ENCODE measurements around the gene PRPSAP1.

The PRPSAP1 gene

DNA sequence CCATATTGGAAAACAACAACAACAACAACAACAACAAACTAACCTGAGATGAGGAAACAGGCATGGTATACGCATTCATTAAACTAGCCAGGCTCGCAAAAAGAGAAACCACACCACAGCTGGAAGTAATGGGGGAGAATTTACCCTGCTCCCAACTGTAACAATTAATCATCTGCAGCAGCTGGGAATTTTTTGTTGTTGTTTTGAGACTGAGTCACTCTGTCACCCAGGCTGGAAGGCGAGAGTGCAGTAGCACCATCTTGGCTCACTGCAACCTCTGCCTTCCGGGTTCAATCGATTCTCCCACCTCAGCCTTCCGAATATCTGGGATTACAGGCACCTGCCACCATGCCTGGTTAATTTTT, 16.3 kb downstream of the PRPSAP1 start:
- no peaks in the 10 kb centered on the region for H3K9me3 ChIP-seq (ENCODE audit: control insufficient read depth in 2 of 2, low read length in 2 of 2)
- no peak overlapping the region for H3K9ac ChIP-seq (ENCODE audit: low read length in 2 of 2)

DNA sequence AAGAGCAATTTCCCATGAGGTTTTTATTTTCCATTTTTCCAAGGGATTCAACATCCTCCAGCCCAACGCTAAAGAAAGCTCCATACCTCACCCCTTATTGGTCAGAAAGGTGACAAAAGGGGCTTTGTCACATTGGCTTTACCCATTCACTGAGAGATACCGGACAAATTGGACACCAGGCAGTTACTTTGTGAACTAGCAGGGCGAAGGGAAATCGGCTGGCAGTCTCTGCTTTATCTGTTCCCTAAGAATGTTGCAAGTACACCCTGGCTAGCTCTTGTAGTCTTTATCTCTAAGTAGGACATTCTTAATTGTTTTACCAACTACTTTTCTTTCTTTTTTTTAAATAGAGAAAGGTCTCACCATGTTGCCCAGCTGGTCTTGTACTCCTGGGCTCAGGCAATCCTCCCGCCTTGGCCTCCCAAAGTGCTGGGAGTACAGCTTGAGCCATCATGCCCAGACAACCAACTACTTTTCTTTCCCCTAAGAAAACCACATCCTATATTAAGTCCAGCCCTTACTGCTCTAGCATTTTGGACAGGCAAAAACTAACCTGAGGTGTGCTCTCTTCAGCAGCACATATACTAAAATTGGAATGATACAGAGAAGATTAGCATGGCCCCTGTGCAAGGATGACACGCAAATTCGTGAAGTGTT, 16.8 kb downstream of the PRPSAP1 start:
- H3K27ac ChIP-seq (ENCODE audit: low read length) = no peak overlapping the region
- no peaks in the 10 kb centered on the region for H3K27me3 ChIP-seq (ENCODE audit: control insufficient read depth in 1 of 2, insufficient read depth in 2 of 2, low read length in 2 of 2)
- H3K9me3 ChIP-seq (ENCODE audit: control insufficient read depth in 2 of 2, low read length in 2 of 2) = no peaks in the 10 kb centered on the region
- no peaks in the 10 kb centered on the region for H3K4me1 ChIP-seq (ENCODE audit: control insufficient read depth, insufficient read depth, low read length)
- no peak overlapping the region for H3K4me3 ChIP-seq (ENCODE audit: low read length in 2 of 2)
- peaks cover 3 to 9% of the 10 kb centered on the region in 2 donors for H3K36me3 ChIP-seq (ENCODE audit: control insufficient read depth in 2 of 2, insufficient read depth in 2 of 2, low read length in 2 of 2)
- H3K9ac ChIP-seq (ENCODE audit: low read length in 2 of 2) = no peak overlapping the region

More for the DNA sequence above, 16.3 kb downstream of the PRPSAP1 start:
- no peaks in the 10 kb centered on the region for H3K4me1 ChIP-seq (ENCODE audit: control insufficient read depth, insufficient read depth, low read length)
- H3K4me3 ChIP-seq (ENCODE audit: low read length in 2 of 2) = no peak overlapping the region
- H3K27ac ChIP-seq (ENCODE audit: low read length) = no peak overlapping the region
- peaks cover 4 to 9% of the 10 kb centered on the region in 2 donors for H3K36me3 ChIP-seq (ENCODE audit: control insufficient read depth in 2 of 2, insufficient read depth in 2 of 2, low read length in 2 of 2)
- no peaks in the 10 kb centered on the region for H3K27me3 ChIP-seq (ENCODE audit: control insufficient read depth in 1 of 2, insufficient read depth in 2 of 2, low read length in 2 of 2)

DNA sequence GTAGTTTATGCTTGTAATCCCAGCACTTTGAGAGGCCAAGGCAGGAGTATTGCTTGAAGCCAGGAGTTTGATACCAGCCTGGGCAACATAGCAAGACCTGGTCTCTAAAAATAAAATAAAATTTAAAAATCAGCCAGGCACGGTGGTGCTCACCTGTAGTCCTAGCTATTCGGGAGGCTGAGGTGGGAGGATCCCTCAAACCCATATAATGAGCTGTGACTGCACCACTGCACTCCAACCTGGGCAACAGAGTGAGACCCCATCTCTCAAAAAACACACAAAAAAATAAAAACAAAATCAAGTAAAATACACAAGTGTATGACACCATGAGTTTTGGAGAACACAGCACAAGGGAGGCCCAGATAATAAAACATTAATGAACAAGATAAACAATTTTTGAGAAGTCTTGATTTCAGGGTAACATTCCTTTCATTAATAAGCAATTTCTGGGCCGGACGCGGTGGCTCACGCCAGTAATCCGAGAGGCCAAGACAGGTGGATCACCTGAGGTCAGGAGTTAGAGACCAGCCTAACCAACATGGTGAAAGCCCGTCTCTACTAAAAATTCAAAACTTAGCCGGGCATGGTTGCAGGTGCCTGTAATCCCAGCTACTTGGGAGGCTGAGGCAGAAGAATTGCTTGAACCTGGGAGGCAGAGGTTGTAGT, 17.9 kb downstream of the PRPSAP1 start:
- H3K27ac ChIP-seq (ENCODE audit: low read length) = no peak overlapping the region
- H3K27me3 ChIP-seq (ENCODE audit: control insufficient read depth in 1 of 2, insufficient read depth in 2 of 2, low read length in 2 of 2) = no peaks in the 10 kb centered on the region
- peaks cover 6 to 9% of the 10 kb centered on the region in 2 donors for H3K36me3 ChIP-seq (ENCODE audit: control insufficient read depth in 2 of 2, insufficient read depth in 2 of 2, low read length in 2 of 2)
- no peak overlapping the region for H3K4me3 ChIP-seq (ENCODE audit: low read length in 2 of 2)
- H3K9me3 ChIP-seq (ENCODE audit: control insufficient read depth in 2 of 2, low read length in 2 of 2) = no peaks in the 10 kb centered on the region
- H3K4me1 ChIP-seq (ENCODE audit: control insufficient read depth, insufficient read depth, low read length) = no peaks in the 10 kb centered on the region
- H3K9ac ChIP-seq (ENCODE audit: low read length in 2 of 2) = no peak overlapping the region

DNA sequence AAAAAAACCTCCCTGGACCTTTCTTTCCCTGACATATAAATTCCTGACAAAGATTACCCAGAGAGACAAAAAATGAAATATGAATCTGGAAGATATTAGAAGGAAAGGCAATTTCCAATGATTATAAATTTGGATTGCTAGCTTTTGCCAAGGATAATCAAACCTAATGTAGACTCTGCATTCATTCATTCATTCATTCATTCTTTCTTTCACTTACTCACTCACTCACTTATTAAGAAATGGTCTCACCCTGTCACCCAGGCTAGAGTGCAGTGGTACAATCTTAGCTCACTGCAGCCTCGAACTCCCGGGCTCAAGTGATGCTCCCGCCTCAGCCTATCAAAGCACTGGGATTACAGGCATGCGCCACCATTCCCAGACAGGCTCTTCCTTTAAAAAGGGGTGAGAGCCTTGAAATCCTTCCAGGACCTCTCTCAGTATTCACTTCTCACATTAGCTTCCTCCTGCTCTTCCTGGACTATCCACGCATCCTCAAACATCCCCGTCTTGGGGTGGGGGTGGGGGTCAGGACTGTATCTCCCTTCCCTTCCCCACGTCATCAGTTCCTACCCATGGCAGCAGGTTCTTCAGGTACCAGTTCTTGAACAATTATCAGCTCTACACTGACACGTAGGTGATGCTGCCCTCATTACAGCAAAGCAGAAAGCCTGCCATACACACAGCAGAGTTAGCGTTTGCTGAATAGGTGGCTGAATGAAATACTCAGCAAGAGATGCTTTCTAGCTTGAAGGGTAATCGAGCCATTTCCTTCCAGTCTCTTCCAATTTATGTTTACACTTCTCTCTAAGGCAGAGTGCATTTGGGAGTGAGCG, 19.8 kb downstream of the PRPSAP1 start:
- Histone ChIP-seq H3K4me1 (ENCODE audit: control insufficient read depth, insufficient read depth, low read length) (no peaks in the 10 kb centered on the region), H3K27me3 (ENCODE audit: control insufficient read depth in 1 of 2, insufficient read depth in 2 of 2, low read length in 2 of 2) (no peaks in the 10 kb centered on the region), H3K9ac (ENCODE audit: low read length in 2 of 2) (no peak overlapping the region), H3K9me3 (ENCODE audit: control insufficient read depth in 2 of 2, low read length in 2 of 2) (no peaks in the 10 kb centered on the region), H3K27ac (ENCODE audit: low read length) (no peak overlapping the region), H3K4me3 (ENCODE audit: low read length in 2 of 2) (no peak overlapping the region), H3K36me3 (ENCODE audit: control insufficient read depth in 2 of 2, insufficient read depth in 2 of 2, low read length in 2 of 2) (peaks cover 15 to 16% of the 10 kb centered on the region in 2 donors)

DNA sequence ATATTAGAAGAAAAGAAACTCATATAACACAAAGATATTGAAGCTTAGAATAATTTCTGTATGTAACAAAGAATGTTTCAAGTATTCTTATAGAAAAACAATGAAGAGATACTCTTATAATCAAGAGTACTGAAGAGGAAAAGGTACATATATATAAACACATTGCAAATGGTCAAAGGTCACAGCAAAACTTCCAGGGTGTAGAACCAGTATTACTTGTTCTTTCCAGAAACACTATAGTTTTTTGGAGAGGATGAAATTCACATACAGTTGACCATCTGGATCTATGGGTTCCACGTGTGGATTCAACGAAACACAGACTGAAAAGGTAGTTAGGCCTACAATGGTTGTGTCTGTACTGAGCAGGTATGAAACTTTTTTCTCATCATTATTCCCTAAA, 22.6 kb downstream of the PRPSAP1 start:
- Histone ChIP-seq H3K27ac (ENCODE audit: low read length) (no peak overlapping the region), H3K4me1 (ENCODE audit: control insufficient read depth, insufficient read depth, low read length) (no peaks in the 10 kb centered on the region), H3K36me3 (ENCODE audit: control insufficient read depth in 2 of 2, insufficient read depth in 2 of 2, low read length in 2 of 2) (peaks cover 23% of the 10 kb centered on the region in 2 donors), H3K4me3 (ENCODE audit: low read length in 2 of 2) (no peak overlapping the region), H3K9ac (ENCODE audit: low read length in 2 of 2) (no peak overlapping the region), H3K27me3 (ENCODE audit: control insufficient read depth in 1 of 2, insufficient read depth in 2 of 2, low read length in 2 of 2) (no peaks in the 10 kb centered on the region), H3K9me3 (ENCODE audit: control insufficient read depth in 2 of 2, low read length in 2 of 2) (no peaks in the 10 kb centered on the region)

DNA sequence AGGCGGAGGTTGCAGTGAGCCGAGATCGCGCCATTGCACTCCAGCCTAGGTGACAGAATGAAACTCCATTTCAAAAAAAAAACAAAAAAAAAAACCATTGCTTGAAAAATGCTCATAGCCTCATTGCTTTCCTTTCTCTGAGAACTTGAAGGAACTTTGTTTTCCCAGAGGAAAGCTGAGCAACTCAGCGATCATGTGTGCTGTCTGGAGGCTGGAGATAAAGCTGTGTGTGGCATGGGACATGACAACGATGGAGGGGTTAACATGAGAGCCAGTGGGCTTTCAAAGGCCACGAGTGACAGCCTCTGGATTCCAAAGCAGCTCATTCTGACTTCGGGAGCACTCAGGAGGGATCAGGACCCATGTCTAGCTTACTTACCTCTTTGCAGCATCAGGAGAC, 24.1 kb downstream of the PRPSAP1 start:
- Histone ChIP-seq H3K9me3 (ENCODE audit: control insufficient read depth in 2 of 2, low read length in 2 of 2) (no peaks in the 10 kb centered on the region), H3K4me1 (ENCODE audit: control insufficient read depth, insufficient read depth, low read length) (no peaks in the 10 kb centered on the region), H3K4me3 (ENCODE audit: low read length in 2 of 2) (no peak overlapping the region), H3K27me3 (ENCODE audit: control insufficient read depth in 1 of 2, insufficient read depth in 2 of 2, low read length in 2 of 2) (no peaks in the 10 kb centered on the region), H3K9ac (ENCODE audit: low read length in 2 of 2) (no peak overlapping the region), H3K27ac (ENCODE audit: low read length) (no peak overlapping the region), H3K36me3 (ENCODE audit: control insufficient read depth in 2 of 2, insufficient read depth in 2 of 2, low read length in 2 of 2) (peaks cover 23% of the 10 kb centered on the region in 2 donors)

DNA sequence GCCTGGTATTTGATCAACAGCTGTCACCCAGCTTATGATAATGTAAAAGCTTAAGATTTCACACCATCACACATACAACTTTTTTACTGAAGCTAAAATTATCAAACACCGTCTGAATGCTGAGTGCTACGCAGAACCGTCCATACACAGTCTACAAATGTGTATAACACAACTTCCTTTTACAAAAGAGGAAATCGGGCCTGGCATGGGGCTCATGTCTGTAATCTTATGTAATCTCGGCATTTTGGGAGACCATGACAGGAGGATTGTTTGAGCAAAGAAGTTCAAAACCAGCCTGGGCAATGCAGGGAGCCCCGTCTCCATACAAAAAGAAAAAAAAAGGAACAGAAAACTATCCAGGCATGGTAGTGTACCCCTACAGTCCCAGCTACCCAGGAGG, 26.0 kb downstream of the PRPSAP1 start:
- Histone ChIP-seq H3K27ac (ENCODE audit: low read length) (no peak overlapping the region), H3K4me3 (ENCODE audit: low read length in 2 of 2) (no peak overlapping the region), H3K36me3 (ENCODE audit: control insufficient read depth in 2 of 2, insufficient read depth in 2 of 2, low read length in 2 of 2) (peaks cover 23 to 26% of the 10 kb centered on the region in 2 donors), H3K9me3 (ENCODE audit: control insufficient read depth in 2 of 2, low read length in 2 of 2) (no peaks in the 10 kb centered on the region), H3K27me3 (ENCODE audit: control insufficient read depth in 1 of 2, insufficient read depth in 2 of 2, low read length in 2 of 2) (no peaks in the 10 kb centered on the region), H3K4me1 (ENCODE audit: control insufficient read depth, insufficient read depth, low read length) (no peaks in the 10 kb centered on the region), H3K9ac (ENCODE audit: low read length in 2 of 2) (no peak overlapping the region)

DNA sequence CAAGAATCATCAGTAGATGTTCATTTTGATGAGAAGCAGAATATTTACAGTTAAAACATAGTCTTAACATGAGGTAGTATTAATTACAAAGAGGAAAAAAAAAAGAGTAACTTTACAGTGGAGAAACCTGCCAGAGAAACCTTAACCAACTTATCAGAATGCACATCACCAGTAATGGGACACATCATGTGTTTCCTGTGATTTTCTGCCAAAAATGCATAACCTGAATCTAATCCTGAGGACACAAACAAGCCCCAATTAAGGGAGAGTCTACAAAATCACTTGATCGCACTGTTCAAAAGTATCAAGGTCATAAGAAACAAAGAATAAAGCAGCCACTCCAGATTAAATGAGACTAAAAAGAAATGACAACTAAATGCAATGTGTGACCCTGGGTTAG, 27.4 kb downstream of the PRPSAP1 start:
- H3K27me3 ChIP-seq (ENCODE audit: control insufficient read depth in 1 of 2, insufficient read depth in 2 of 2, low read length in 2 of 2) = no peaks in the 10 kb centered on the region
- H3K27ac ChIP-seq (ENCODE audit: low read length) = no peak overlapping the region
- no peaks in the 10 kb centered on the region for H3K4me1 ChIP-seq (ENCODE audit: control insufficient read depth, insufficient read depth, low read length)
- peaks cover 17 to 24% of the 10 kb centered on the region in 2 donors for H3K36me3 ChIP-seq (ENCODE audit: control insufficient read depth in 2 of 2, insufficient read depth in 2 of 2, low read length in 2 of 2)
- H3K9me3 ChIP-seq (ENCODE audit: control insufficient read depth in 2 of 2, low read length in 2 of 2) = no peaks in the 10 kb centered on the region
- no peak overlapping the region for H3K9ac ChIP-seq (ENCODE audit: low read length in 2 of 2)
- no peak overlapping the region for H3K4me3 ChIP-seq (ENCODE audit: low read length in 2 of 2)

DNA sequence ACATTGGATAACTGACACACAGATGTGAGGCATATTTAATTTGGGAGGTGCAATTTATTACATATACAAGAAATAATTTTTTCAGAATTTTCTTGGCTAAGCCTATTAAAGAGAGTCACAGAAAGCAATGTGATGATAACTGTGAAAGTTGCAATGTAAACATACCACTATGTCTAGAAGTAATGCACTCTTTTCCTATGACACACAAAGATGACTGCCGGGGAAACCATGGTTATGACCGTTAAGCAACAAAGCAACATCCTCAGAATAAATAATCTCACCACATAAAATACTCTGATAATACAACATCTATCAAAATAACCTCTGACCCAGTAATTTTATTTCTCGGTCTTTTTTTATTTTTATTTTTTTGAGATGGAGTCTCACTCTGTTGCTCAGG, 35.1 kb downstream of the PRPSAP1 start:
- Histone ChIP-seq H3K27ac (ENCODE audit: low read length) (no peak overlapping the region), H3K4me3 (ENCODE audit: low read length in 2 of 2) (no peak overlapping the region), H3K4me1 (ENCODE audit: control insufficient read depth, insufficient read depth, low read length) (no peaks in the 10 kb centered on the region), H3K36me3 (ENCODE audit: control insufficient read depth in 2 of 2, insufficient read depth in 2 of 2, low read length in 2 of 2) (peaks cover 14 to 15% of the 10 kb centered on the region in 2 donors), H3K27me3 (ENCODE audit: control insufficient read depth in 1 of 2, insufficient read depth in 2 of 2, low read length in 2 of 2) (no peaks in the 10 kb centered on the region), H3K9me3 (ENCODE audit: control insufficient read depth in 2 of 2, low read length in 2 of 2) (no peaks in the 10 kb centered on the region), H3K9ac (ENCODE audit: low read length in 2 of 2) (no peak overlapping the region)

DNA sequence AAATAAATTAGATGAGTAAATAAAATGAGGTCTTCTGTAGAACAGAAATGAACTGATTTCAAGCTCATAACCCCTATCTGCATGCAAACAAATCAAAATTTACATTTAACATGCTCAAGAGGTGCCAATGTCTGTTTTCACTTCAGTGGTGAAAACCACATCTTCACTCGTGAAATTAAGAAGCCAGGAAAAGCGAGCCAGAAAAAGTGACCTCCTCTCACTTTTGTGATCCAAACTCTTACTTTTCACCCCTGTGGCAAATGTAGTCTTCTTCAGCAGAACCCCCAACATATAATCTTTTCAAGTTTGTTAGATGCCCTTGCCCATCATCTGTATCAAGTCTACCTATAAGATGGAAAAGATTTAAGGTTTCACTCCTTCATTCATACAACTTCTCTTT, 36.2 kb downstream of the PRPSAP1 start:
- Histone ChIP-seq H3K9me3 (ENCODE audit: control insufficient read depth in 2 of 2, low read length in 2 of 2) (no peaks in the 10 kb centered on the region), H3K4me1 (ENCODE audit: control insufficient read depth, insufficient read depth, low read length) (no peaks in the 10 kb centered on the region), H3K27me3 (ENCODE audit: control insufficient read depth in 1 of 2, insufficient read depth in 2 of 2, low read length in 2 of 2) (no peaks in the 10 kb centered on the region), H3K36me3 (ENCODE audit: control insufficient read depth in 2 of 2, insufficient read depth in 2 of 2, low read length in 2 of 2) (peaks cover 23 to 24% of the 10 kb centered on the region in 2 donors), H3K9ac (ENCODE audit: low read length in 2 of 2) (no peak overlapping the region), H3K27ac (ENCODE audit: low read length) (no peak overlapping the region), H3K4me3 (ENCODE audit: low read length in 2 of 2) (no peak overlapping the region)

All from stomach smooth muscle (tissue), 2 donors.